Transverse colon (tissue), 4 donors: Measurements from ENCODE around the gene MARCKSL1. TPM values are rescaled to one million over a fixed set of nuclear protein-coding genes. Genes with fewer than 3 reads are reported as not detected.

Source experiments
- DNase-seq: peaks from one replicate; pipeline ENCODE4 v3.0.0-alpha.2; 2019
- H3K27ac ChIP-seq, 4 donors: fragments of 200-600 bp; sonication (generic); 2 replicates each; pipeline ENCODE4 v1.5.1; 2016 to 2018; ENCODE audit warnings: inconsistent platforms in 4 of 4
- H3K27me3 ChIP-seq: fragments of 200-600 bp; sonication (generic); 2 replicates; pipeline ENCODE4 v1.5.1; 2017; ENCODE audit warnings: inconsistent platforms
- H3K36me3 ChIP-seq, 4 donors: fragments of 200-600 bp; sonication (generic); 2 replicates each; pipeline ENCODE4 v1.5.1; 2017 to 2019; ENCODE audit warnings: inconsistent platforms in 4 of 4
- H3K4me1 ChIP-seq, 4 donors: fragments of 200-600 bp; sonication (generic); 2 replicates each; pipeline ENCODE4 v1.5.1; 2017 to 2020; ENCODE audit warnings: inconsistent platforms in 4 of 4
- H3K4me3 ChIP-seq, 4 donors: fragments of 200-600 bp; sonication (generic); 1 replicate in 1 of 4; 2 replicates in 3 of 4; pipeline versions ENCODE4 v1.5.1 to v1.6.1; 2017 to 2019; ENCODE audit warnings: inconsistent platforms in 4 of 4
- H3K9me3 ChIP-seq, 2 donors: fragments of 200-600 bp; sonication (generic); 2 replicates each; pipeline ENCODE4 v1.5.1; 2017 to 2019; ENCODE audit warnings: inconsistent platforms in 2 of 2
- CTCF ChIP-seq, 5 experiments: fragments of 200-600 bp in 3 of 5; fragments of 450-650 bp in 2 of 5; sonication (generic) in 3 of 5; IDR thresholded peaks; 1 replicate in 2 of 5; 2 replicates in 3 of 5; pipeline ENCODE4 v1.5.1; 2016 to 2017; ENCODE audit warnings: antibody characterized with exemption in 5 of 5, inconsistent platforms in 3 of 5, mild to moderate bottlenecking in 2 of 5, moderate library complexity in 1 of 5
- EP300 ChIP-seq: sonication (generic); formaldehyde crosslinking; IDR thresholded peaks from one replicate; pipeline ENCODE4 v1.6.1; 2017; ENCODE audit warnings: antibody characterized with exemption, low read depth
- POLR2A ChIP-seq: fragments of 450-650 bp; IDR thresholded peaks from one replicate; pipeline ENCODE4 v1.6.1; 2016; ENCODE audit warnings: antibody characterized with exemption, mild to moderate bottlenecking, moderate library complexity
- POLR2AphosphoS5 ChIP-seq, 3 donors: sonication (generic); formaldehyde crosslinking; IDR thresholded peaks; one replicate each; pipeline ENCODE4 v1.6.1; 2016; ENCODE audit warnings: antibody characterized with exemption in 3 of 3
- WGBS, 2 donors: methylation state at CpG; one replicate each; pipeline ENCODE4 v1.1.5; 2018; ENCODE audit warnings: low coverage in 1 of 2; 5-methylcytosine and 5-hydroxymethylcytosine counted together
- in situ Hi-C, 4 donors: fragments of 200-750 bp; cut with MboI; loops; one replicate each; pipeline versions ENCODE4 v1.15.0 to v1.15.1; 2017; ENCODE audit warnings: low sequenced_read_pairs in 3 of 4, low pct_ligation_motif_present in 1 of 4, low pct_unique_long_range_greater_than_20kb in 1 of 4
- intact Hi-C: fragments of 100-400 bp; cut with DNase I; formaldehyde crosslinking; loops from one replicate; pipeline ENCODE4 v1.15.1; 2023; ENCODE audit warnings: low total_unique reads
- total RNA-seq, 4 donors: library from RNA; depleted of rRNA; stranded (reverse); fragments of >200 nt; gene quantifications; one replicate each; pipeline ENCODE4 v1.1.0, GENCODE V29; 2016

MARCKSL1 gene
- total RNA-seq, 4 donors from 2014 or later, result 40.0 to 62.8 (median 53.0) TPM

- Histone ChIP-seq H3K27me3 (no peaks in the 10 kb centered on the region), H3K27ac (peak within 1 kb of the TSS; percentile 90 to 94 (median 92)), H3K4me1 (peaks cover 0 to 50% (median 26%) of the 10 kb centered on the region in 4 donors), H3K36me3 (no peaks in the 10 kb centered on the region), H3K4me3 (peak within 1 kb of the TSS; percentile 76 to 98 (median 83)), H3K9me3 (no peaks in the 10 kb centered on the region)
- TF ChIP-seq POLR2AphosphoS5 (IDR thresholded peaks at IDR 0.05) (peak; percentile 74 to 91 (median 88)), EP300 (no peak), CTCF (IDR thresholded peaks at IDR 0.05) (peak in 2 of 5 experiments; percentile 9 to 14), POLR2A (peak; percentile 85)
- intact Hi-C loops, result loop anchor here (5.0 kb wide), 1 partner anchor 50 kb away; no protein-coding TSS in a partner anchor
- peak; percentile 99 for DNase-seq
- WGBS, 2 donors, result 1% methylated on average over 13 to 39 of the region's 67 CpGs
- in situ Hi-C loops, result no loop called here
These were observed 44.1 kb downstream of the MARCKSL1 start, which contains the start of gene HDAC1 for GRCh38 chr1:32291708-32292538. Gene HDAC1 (plus strand): TSS chr1:32292083. CDS start chr1:32292170, 87 bp downstream.

- Histone ChIP-seq H3K4me1 (peaks cover 0 to 45% (median 24%) of the 10 kb centered on the region in 4 donors), H3K36me3 (no peaks in the 10 kb centered on the region), H3K9me3 (no peaks in the 10 kb centered on the region), H3K4me3 (peak overlapping the region; percentile 76 to 98 (median 83)), H3K27me3 (no peaks in the 10 kb centered on the region), H3K27ac (peak overlapping the region; percentile 90 to 94 (median 92))
- WGBS, 2 donors, result 31 to 35% methylated on average over 9 to 10 of the region's 10 CpGs
- TF ChIP-seq CTCF (IDR thresholded peaks at IDR 0.05), result no peak
- no peak for TF ChIP-seq POLR2A
- no peak for TF ChIP-seq EP300
- no peak for TF ChIP-seq POLR2AphosphoS5 (IDR thresholded peaks at IDR 0.05)
- DNase-seq, result no peak
- in situ Hi-C loops, result no loop called here
- intact Hi-C loops, result loop anchor here (5.0 kb wide), 1 partner anchor 49 kb away; no protein-coding TSS in a partner anchor
These were observed 44.8 kb downstream of the MARCKSL1 start for GRCh38 chr1:32291145-32291707.

GRCh38 chr1:32289256-32289655, 46.8 kb downstream of the MARCKSL1 start:
- intact Hi-C loops (no loop called here), in situ Hi-C loops (no loop called here)
- H3K27ac ChIP-seq, result peak overlapping the region; percentile 42 to 94 (median 90)
- DNase-seq, result no peak
- WGBS, 2 donors, result 89 to 98% methylated on average over 5 to 7 of the region's 7 CpGs
- no peak for TF ChIP-seq EP300
- no peak for TF ChIP-seq POLR2AphosphoS5 (IDR thresholded peaks at IDR 0.05)
- no peak for TF ChIP-seq CTCF (IDR thresholded peaks at IDR 0.05)
- TF ChIP-seq POLR2A, result no peak
- H3K4me3 ChIP-seq, result no peak overlapping the region
- no peaks in the 10 kb centered on the region for H3K9me3 ChIP-seq
- H3K4me1 ChIP-seq, result peaks cover 0 to 29% (median 21%) of the 10 kb centered on the region in 4 donors
- H3K36me3 ChIP-seq, result no peaks in the 10 kb centered on the region
- H3K27me3 ChIP-seq, result no peaks in the 10 kb centered on the region

- in situ Hi-C loops, result no loop called here
- Histone ChIP-seq H3K4me1 (peaks cover 0 to 11% (median 10%) of the 10 kb centered on the region in 4 donors), H3K36me3 (no peaks in the 10 kb centered on the region), H3K27ac (no peak overlapping the region), H3K9me3 (no peaks in the 10 kb centered on the region), H3K27me3 (no peaks in the 10 kb centered on the region), H3K4me3 (no peak overlapping the region)
- no peak for TF ChIP-seq EP300
- no peak for TF ChIP-seq POLR2AphosphoS5 (IDR thresholded peaks at IDR 0.05)
- TF ChIP-seq POLR2A, result no peak
- TF ChIP-seq CTCF (IDR thresholded peaks at IDR 0.05), result no peak
- intact Hi-C loops, result no loop called here
- 80 to 97% methylated on average over 3 to 4 of the region's 4 CpGs for WGBS, 2 donors
- DNase-seq, result no peak
These were observed 49.3 kb downstream of the MARCKSL1 start for GRCh38 chr1:32286763-32287162.
